ENCODE data around the gene DDX53.

Gene DDX53

GRCh38 chrX:22999696-23000223 is at the start of gene DDX53:
DDX53 (plus strand) TSS chrX:22999960; CDS start chrX:23000058, 98 bp downstream.
- Histone ChIP-seq H3K27ac (ENCODE audit: low read depth, low read length) (no peak within 1 kb of the TSS), H3K4me2 (ENCODE audit: low read depth, low read length, poor library complexity, severe bottlenecking) (no peak within 1 kb of the TSS), H3K79me2 (ENCODE audit: insufficient read depth, low read length) (no peaks in the 10 kb centered on the region), H3K27me3 (ENCODE audit: low read length) (no peaks in the 10 kb centered on the region), H3K9me3 (ENCODE audit: insufficient read depth, low read length) (no peaks in the 10 kb centered on the region), H2AFZ (ENCODE audit: low read depth, low read length, severe bottlenecking) (no peak within 1 kb of the TSS), H3K4me3 (ENCODE audit: insufficient read depth, low read length, poor library complexity, severe bottlenecking) (no peak within 1 kb of the TSS), H3K36me3 (ENCODE audit: low read length) (no peaks in the 10 kb centered on the region), H3F3A (ENCODE audit: insufficient read depth) (no peaks in the 10 kb centered on the region), H3K9ac (ENCODE audit: low read length) (no peak within 1 kb of the TSS), H4K20me1 (ENCODE audit: low read depth, low read length) (no peaks in the 10 kb centered on the region), H3K9me2 (replicated peaks; ENCODE audit: insufficient read depth, low read length) (no peaks in the 10 kb centered on the region)
- TF ChIP-seq CTCF (IDR thresholded peaks at IDR 0.05; ENCODE audit: insufficient read depth, low read length, poor library complexity, severe bottlenecking), result no peak
- TF ChIP-seq EZH2phosphoT487 (conservative IDR thresholded peaks at IDR 0.05; ENCODE audit: low read length), result no peak

GRCh38 chrX:22950269-22951266 is 49.2 kb upstream of the DDX53 start:
- TF ChIP-seq EZH2phosphoT487 (conservative IDR thresholded peaks at IDR 0.05; ENCODE audit: low read length) (no peak), CTCF (IDR thresholded peaks at IDR 0.05; ENCODE audit: insufficient read depth, low read length, poor library complexity, severe bottlenecking) (no peak)
- H3K36me3 ChIP-seq (ENCODE audit: low read length), result no peaks in the 10 kb centered on the region
- no peak overlapping the region for H2AFZ ChIP-seq (ENCODE audit: low read depth, low read length, severe bottlenecking)
- no peaks in the 10 kb centered on the region for H3K27me3 ChIP-seq (ENCODE audit: low read length)
- H3K9ac ChIP-seq (ENCODE audit: low read length), result no peak overlapping the region
- H3K4me3 ChIP-seq (ENCODE audit: insufficient read depth, low read length, poor library complexity, severe bottlenecking), result no peak overlapping the region
- no peaks in the 10 kb centered on the region for H3K9me2 ChIP-seq (replicated peaks; ENCODE audit: insufficient read depth, low read length)
- no peak overlapping the region for H3K4me2 ChIP-seq (ENCODE audit: low read depth, low read length, poor library complexity, severe bottlenecking)
- H3K9me3 ChIP-seq (ENCODE audit: insufficient read depth, low read length), result no peaks in the 10 kb centered on the region
- H3K79me2 ChIP-seq (ENCODE audit: insufficient read depth, low read length), result no peaks in the 10 kb centered on the region
- no peak overlapping the region for H3K27ac ChIP-seq (ENCODE audit: low read depth, low read length)
- H3F3A ChIP-seq (ENCODE audit: insufficient read depth), result no peaks in the 10 kb centered on the region
- no peaks in the 10 kb centered on the region for H4K20me1 ChIP-seq (ENCODE audit: low read depth, low read length)

GRCh38 chrX:22952010-22952409 is 47.8 kb upstream of the DDX53 start:
- no peaks in the 10 kb centered on the region for H4K20me1 ChIP-seq (ENCODE audit: low read depth, low read length)
- no peaks in the 10 kb centered on the region for H3K27me3 ChIP-seq (ENCODE audit: low read length)
- no peaks in the 10 kb centered on the region for H3K9me3 ChIP-seq (ENCODE audit: insufficient read depth, low read length)
- no peak overlapping the region for H3K27ac ChIP-seq (ENCODE audit: low read depth, low read length)
- no peaks in the 10 kb centered on the region for H3K36me3 ChIP-seq (ENCODE audit: low read length)
- H2AFZ ChIP-seq (ENCODE audit: low read depth, low read length, severe bottlenecking), result no peak overlapping the region
- no peaks in the 10 kb centered on the region for H3F3A ChIP-seq (ENCODE audit: insufficient read depth)
- no peak overlapping the region for H3K9ac ChIP-seq (ENCODE audit: low read length)
- TF ChIP-seq EZH2phosphoT487 (conservative IDR thresholded peaks at IDR 0.05; ENCODE audit: low read length) (no peak), CTCF (IDR thresholded peaks at IDR 0.05; ENCODE audit: insufficient read depth, low read length, poor library complexity, severe bottlenecking) (no peak)
- H3K4me3 ChIP-seq (ENCODE audit: insufficient read depth, low read length, poor library complexity, severe bottlenecking), result no peak overlapping the region
- no peaks in the 10 kb centered on the region for H3K9me2 ChIP-seq (replicated peaks; ENCODE audit: insufficient read depth, low read length)
- H3K4me2 ChIP-seq (ENCODE audit: low read depth, low read length, poor library complexity, severe bottlenecking), result no peak overlapping the region
- H3K79me2 ChIP-seq (ENCODE audit: insufficient read depth, low read length), result no peaks in the 10 kb centered on the region
